PFSK-1 (cell line): ENCODE results near the gene ERP27.

Source experiments
- FOXP2 ChIP-seq: optimal IDR thresholded peaks from 2 replicates; pipeline ENCODE3; 2011; ENCODE audit warnings: borderline replicate concordance, control low read depth, inconsistent platforms; ENCODE audit not compliant: insufficient read depth; ENCODE audit errors: extremely low read length, extremely low read depth
- POLR2AphosphoS5 ChIP-seq: IDR thresholded peaks from 2 replicates; pipeline ENCODE4 v1.6.1; 2012; ENCODE audit warnings: low read depth, mild to moderate bottlenecking, control low read depth, low read length, moderate library complexity
- REST ChIP-seq, 2 experiments: IDR thresholded peaks; 2 replicates each; pipeline versions ENCODE4 v1.6.1 to v1.8.0; 2011 to 2012; ENCODE audit warnings: low read depth in 2 of 2, low read length in 2 of 2, control low read depth in 1 of 2, inconsistent platforms in 1 of 2, mild to moderate bottlenecking in 1 of 2, moderate library complexity in 1 of 2; ENCODE audit not compliant: insufficient read depth in 1 of 2
- SIN3A ChIP-seq: IDR thresholded peaks from 2 replicates; pipeline ENCODE4 v1.6.1; 2012; ENCODE audit warnings: mild to moderate bottlenecking, low read length, moderate library complexity, borderline replicate concordance; ENCODE audit not compliant: insufficient read depth
- TAF1 ChIP-seq: IDR thresholded peaks from 2 replicates; pipeline ENCODE4 v1.6.1; 2012; ENCODE audit warnings: low read length, control low read depth, borderline replicate concordance; ENCODE audit not compliant: insufficient read depth

GRCh38 chr12:14956905-14957304 is 18.6 kb upstream of the ERP27 start:
- no peak for TF ChIP-seq REST (IDR thresholded peaks at IDR 0.05; ENCODE audit: insufficient read depth in 1 of 2, low read depth in 2 of 2, low read length in 2 of 2)
- TF ChIP-seq POLR2AphosphoS5 = no peak
- TF ChIP-seq TAF1 = no peak
- TF ChIP-seq SIN3A = no peak
- TF ChIP-seq FOXP2 = no peak
